NCI-H187 treated with DMSO at 0.1 percent for 48 hours (cell line): ENCODE measurements around the gene NASP.

Experiments
- DNase-seq: peaks from one replicate; lab custom pipeline; 2025; lab: John Stamatoyannopoulos, UW

The NASP gene

DNA sequence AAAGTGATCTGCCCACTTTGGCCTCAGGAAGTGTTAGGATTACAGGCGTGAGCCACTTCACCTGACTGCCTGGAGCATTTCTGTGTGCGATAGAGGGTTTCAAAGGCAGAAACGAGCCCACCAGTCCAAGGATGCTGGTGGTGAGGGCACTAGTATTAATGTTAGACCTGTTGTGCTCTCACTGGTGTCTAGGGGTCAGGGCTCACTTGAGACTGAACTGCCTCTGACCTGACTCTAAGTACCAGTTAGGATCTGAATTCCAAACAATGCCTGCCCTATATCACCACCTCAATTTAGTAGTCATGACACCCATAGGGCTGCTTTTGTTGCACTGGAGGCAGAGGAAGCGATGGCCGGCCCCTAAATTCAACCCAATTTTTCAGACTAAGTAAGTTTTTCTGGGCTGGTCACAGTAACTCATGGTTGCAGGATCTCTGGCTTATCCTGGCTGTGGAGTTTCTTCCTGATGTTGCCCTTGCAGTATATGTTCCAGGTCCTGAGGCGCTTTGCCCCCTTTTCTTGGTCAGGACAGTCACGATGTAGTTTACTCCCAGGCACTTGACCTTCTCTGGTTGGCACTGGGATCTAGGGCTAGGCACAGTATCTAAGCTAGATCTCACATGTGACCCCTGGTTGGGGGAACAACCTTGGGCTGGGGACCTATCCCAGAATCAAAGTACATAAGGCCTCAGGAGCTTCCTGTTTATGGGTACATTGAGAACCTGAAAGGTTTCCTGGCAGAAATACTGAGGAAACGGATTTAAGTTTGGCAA is 35.5 kb downstream of the NASP start:
- no peak for DNase-seq

DNA sequence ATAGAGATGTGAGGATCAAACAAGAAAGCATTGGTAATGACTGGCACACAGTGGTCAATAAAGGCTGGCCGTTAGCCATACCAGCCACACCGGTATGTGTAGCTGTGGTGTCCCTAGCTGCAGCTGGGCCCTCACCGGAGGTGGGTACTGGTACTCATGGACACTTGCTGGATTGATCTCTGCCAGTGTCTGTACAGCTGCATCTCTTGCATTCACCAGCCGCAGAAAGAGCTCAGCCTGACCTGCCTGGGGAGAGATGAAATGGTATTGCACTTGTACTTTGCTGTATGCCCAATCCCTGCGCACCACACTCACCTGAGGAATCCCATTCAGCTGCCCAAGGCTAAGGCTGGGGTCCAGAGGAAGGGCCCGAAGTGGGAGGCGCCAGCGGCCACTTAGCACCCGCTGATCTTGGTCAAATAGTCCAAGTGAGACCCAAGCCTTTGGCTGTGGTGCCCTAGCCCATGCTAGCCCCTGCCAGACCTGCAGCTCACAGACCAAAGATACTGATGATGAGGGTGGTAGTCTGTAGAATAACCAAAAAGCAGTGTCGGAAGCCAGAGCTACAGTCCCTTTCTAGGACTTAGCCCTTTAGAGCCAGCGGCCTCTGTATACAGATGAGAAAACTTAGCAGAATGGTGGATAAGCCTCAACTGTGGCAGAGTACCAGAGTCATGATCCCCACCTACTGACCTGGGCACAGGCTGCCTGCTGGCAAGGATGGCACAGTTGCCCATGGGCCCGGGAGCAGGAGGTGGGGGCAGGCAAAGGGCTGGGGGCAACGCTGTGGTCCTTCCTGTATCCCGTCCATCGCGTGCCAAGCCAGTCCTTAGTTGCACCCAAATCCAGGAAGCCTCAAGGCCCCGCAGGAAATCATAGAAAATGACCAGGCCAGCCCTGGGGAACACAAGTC is 37.0 kb downstream of the NASP start:
- no peak for DNase-seq

DNA sequence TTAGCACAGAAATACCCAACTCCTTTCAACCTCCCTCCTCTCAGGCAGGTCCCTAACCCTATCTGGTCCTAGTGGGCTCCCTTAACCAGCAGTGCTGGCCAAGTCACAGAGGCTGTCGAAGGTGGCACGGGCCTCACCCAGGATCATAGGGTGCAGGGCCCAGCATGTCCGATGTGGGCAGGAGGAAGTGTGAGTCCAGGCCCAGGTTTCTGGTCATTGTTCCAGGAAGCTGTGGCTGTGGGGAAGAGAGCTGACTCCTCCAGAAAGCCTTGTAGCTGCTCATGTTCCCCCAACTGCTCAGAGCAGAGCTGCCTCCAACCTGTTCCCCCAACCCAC is 37.6 kb downstream of the NASP start:
- no peak for DNase-seq

DNA sequence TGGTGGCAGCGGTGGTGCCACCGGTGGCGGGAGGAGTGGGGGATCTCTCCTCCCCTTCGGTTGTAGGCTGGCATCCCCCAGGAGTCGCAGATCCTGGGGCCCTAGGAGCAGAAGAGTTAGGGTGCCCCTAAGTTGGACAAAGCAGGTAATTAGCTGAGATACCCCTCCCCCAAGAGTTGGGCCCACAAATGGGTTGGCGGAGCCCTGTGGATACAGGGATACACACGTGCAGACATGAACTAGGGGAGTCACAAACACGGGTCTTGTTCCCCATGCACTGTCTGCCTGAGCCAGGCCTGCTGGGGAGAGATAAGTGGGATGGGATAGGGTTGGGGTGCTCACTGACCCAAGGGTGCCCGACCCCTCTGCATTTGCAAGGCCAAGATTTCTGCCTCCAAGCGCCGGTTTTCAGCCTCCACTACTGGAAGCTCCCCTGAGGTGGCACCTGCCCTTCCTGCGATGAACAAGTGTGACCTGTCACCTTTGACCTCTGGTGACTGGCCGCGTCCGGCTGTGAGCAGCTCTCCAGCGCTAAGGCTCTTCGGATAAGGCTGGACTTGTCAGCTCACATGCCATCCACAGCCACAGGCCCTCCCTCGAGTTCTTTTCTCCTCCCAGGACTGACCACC is 38.2 kb downstream of the NASP start:
- DNase-seq: no peak

DNA sequence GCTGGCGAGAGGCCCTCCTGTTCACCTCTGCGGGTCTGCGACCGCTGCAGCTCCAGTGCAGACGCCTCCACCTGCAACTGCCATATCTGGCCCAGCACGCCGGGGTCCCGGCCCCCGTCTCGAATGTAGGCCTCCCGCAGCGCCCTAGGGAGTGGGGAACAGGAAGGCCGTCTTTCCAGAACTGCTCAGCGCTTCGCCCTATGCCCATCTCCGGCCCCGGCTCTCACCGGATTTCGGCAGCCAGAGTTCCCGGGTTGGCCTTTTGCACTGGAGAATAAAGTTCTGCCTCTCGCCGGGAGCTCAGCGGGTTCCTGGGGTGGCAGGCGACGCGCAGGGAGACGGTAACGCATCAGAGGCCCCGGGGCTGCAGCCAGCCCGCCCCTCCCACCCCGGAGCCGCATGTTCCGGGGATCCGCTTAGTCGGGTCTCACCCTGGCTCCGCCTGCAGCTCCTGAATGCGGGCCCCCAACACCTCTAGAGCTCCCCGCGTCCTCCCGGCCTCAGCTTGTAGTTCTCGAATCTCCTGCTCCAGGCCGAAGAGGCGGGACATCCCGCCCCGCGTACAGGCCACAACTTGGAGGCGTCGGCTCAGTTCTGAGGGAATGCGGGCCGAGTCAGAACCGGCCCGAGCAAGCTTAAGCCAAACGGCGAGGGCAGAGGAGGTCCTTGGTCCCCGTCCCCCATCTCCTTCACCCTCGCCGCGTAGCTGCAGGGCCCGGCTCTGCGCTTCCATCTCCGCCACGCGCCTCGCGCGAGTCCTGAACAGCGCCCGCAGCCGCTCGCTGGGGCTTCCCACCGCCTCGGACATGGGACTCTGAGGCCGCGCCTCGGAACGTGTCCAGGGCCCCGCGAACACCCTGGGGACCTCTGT is 38.9 kb downstream of the NASP start:
- DNase-seq: no peak

DNA sequence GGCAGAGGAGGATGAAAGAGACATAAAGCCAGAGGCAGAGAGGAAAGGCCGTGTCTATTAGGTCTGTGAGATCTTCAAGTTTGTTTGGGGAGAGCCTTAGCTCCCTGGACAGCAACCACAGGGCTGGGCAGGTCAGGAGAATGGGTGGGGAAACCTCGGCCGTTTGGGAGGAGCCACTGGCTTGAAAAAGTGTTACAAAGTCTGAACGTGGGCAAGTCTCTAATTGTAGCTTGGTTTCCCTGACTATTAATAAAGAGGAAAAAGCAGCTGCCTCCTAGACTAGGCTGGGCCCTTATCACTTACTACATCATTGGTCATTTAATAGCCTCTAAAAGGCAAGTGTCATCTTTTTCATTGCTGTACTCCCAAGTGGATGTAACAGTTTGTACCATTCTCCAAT is 40.1 kb downstream of the NASP start, which contains the start of gene CCDC17:
CCDC17 (minus strand) TSS at position 83 of the 400 bp plus-strand sequence. CDS start 145 bp downstream, outside the sequence.
- DNase-seq: no peak

DNA sequence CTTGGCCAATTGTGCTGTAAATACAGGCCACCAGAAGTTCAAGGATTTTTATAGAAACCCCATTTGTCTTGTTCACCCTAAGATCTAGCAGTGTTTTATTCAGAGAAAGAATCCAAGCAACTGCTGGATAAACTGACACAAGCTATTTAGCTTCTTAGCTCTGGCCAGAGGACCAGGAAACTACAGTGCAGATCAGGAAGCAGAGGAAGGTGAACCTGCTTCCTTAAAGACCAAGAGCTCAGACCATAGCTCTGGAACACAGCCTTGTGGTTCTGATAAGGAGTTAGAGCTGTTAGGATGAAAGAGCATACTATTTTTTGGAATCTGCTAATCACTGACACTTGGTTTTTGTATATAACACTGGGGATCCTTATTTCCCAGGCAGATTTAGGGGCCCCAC is 45.2 kb downstream of the NASP start:
- no peak for DNase-seq

DNA sequence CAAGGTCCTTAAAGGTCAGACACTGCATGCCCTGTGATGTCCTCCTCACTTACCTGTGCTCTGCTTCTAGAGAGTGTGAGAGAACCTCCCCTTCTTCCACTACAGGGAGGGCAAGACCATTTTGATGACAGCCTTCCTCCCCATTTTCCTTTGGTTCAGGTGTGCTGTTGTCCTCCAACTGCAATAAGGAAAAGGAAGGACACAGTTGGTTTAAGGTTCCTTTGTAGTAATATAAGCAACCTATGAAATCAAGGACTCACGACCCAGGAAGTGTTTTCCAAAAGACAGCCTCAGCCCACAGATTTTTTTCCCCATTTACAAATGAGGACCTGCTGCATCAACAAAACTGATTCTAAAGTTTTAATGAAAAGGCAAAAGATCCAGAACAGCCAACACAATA is 46.6 kb downstream of the NASP start:
- DNase-seq: no peak

DNA sequence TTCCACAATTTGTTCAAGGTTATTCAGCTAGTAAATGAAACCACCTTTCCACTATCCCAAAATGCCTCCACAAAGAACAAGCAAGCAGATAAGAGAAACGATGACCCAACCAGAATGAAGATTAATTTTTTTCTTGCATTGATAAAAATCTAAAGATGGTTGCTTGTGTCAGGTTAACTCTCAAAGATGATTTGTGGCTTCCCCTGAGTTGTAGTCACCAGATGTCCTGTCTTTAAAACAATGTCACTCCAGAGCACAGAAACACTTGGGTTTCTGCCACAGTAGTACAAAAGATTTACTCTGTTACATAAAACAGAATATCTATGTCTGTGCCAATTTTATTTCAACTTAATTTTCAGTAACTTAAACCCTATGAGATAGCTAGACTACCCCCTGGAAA is 51.4 kb downstream of the NASP start:
- no peak for DNase-seq

DNA sequence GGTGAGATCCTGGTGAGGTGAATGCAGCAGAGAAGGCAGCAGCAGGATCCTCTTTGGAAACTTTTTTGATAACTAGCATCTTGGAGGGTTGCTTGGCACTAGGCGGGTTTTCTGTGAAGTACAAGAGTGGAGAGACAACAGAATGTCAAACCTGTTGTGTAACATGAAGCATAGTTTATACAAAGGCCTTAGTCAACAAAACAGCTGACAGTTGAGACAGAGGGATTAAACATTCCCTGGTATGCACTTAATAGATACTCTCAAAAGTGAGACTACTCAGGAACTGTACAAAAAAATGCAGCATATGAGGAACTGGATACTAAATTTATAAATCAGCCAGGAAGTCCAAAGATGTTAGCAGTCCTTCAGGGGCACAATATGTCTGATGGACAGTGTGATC is 56.5 kb downstream of the NASP start:
- no peak for DNase-seq

DNA sequence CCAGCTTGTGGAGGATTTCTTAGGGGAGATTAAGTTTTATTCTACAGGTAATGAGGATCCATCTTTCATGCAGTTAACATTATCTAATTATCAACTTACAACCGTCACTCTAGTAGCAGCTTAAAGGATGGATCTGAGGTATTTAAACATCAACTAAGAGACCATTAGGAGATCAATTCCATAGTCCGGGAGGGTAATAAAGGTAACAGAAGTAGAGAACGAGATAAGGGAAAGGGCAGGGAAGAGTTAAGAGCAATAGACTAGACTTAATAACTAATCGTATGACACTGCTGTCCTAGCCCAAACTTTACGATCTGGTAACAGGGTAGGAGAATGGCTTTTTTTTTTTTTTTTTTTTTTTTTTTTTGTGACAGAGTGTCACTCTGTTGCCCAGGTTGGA is 59.5 kb downstream of the NASP start:
- DNase-seq: no peak

DNA sequence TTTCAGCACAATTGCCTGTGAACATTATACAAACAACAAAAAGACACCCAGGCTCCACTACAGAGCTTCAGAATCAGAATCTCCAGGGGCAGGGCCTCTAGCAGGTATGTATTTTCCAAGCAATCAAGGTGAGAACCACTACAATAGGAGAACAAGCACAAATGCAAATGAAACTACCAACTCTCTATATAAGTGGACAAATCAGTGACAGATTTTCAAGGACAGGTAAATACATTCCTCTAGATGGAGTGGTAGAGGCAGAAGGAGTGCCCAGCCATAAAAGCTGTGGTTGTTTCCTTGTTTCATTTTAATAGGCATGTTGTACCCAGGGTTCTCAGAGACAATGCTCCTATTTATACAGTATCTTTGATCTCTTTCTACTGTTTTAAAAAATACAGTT is 60.1 kb downstream of the NASP start:
- DNase-seq: no peak

DNA sequence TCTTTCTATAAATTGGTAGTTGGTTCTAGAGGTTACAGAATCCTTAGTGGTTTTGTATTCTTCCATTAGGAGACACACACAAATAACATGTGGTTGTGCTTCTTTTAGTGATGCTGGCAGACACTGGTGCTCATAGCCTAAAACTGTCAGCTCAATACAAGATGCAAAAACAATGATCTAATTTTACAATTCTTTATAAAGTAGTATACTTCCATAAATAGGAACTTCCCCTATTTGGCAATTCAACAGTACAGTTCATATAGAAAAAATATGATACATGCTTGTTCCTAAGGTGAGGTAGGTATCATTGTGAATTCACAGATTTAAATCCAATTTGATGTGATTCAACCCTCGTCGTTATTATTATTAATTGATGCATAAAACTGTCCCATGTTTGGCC is 60.8 kb downstream of the NASP start:
- no peak for DNase-seq

DNA sequence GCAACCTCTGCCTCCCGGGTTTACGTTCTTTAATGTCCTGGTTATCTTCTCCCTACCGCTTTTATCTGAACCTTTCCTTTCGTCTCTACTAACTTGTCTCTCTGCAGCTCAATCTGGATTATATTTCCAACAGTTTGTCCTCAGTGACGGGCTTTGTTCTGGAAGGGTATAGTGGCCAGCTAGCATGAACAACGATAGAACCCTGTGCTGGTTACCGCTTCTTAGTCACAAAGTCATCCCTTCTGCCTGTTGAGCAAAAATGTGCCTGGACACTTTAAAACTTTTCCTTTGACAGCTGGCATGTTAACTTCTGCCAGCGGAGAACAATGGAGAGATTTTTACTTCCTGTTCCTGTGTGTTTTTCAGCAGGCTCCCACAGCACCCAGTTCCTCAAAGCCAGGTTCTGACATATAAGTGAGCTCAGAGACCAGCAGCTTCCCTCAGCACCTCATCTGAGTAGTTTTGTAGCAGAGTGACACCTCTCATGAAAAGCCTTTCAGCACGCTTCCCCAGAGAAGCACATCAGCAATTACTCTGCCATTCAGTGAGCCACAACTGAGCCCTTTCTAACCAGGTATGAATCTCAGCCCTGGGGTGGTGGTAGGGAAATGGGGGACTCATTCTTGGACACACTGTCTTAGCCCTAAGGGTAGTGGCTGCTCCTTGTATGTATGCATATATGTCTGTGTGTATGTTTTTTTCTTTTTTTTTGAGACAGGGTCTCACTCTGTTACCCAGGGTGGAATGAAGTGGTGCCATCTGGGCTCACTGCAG is 63.6 kb downstream of the NASP start:
- DNase-seq: no peak

DNA sequence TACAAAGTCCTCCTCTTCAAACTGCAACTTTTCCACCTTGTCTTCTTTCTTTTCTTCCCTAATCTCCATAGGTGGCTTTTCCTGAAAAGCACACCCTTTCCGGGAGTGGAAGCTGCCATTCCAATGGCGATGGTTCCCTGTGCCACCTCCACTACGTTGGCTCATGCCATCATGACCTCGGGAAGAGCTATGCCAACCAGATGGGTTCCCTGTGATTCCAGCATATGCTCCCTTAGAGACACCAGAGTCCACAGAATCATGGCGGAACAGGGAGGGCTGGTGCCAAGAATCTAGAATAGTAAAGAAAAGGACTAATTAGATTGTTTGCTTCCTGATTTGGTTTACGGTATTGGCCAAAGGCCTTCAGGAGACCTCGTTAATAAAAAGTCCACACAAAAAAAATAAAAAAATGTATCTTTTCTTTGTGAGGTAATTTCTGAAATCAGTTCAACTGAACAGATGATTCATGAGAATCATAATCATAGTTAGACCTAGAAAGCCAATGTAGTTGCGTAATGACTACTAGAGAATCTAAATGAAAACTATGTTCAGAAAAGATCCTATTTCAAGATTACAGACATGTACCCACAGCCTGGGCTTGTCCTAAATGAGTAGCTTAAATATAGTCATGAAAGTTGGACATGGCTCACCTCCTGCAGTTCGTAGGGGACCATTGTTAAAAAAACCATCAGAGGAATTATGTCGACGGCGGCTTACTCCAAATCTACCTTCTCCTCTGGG is 70.9 kb downstream of the NASP start:
- no peak for DNase-seq

DNA sequence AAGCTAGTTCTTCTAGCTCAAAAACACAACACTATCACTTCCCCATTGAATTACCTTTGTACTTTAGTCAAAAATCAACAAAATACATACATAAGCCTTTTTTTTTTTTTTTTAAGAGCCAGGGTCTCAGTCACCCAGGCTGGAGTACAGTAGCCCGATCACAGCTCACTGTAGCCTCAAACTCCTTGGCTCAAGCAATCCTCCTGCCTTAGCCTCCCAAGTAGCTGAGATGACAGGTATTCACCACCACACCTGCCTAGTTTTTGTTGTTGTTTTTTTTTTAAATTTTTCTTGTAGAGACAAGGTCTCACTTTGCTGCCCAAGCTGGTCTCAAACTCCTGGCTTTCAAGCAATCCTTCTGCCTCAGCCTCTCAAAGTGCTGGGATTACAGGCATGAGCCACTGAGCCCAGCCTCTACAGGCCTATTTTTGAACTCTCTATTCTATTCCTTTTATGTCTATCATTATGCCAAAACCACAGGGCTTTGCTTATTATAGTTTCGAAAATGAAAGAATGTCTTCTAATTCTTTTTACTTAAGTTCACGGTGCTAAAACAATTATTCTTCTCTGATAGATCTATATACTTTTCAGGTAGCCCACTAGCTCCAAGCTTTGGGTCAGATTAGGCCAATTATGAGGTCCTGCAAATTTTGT is 72.9 kb downstream of the NASP start:
- no peak for DNase-seq

DNA sequence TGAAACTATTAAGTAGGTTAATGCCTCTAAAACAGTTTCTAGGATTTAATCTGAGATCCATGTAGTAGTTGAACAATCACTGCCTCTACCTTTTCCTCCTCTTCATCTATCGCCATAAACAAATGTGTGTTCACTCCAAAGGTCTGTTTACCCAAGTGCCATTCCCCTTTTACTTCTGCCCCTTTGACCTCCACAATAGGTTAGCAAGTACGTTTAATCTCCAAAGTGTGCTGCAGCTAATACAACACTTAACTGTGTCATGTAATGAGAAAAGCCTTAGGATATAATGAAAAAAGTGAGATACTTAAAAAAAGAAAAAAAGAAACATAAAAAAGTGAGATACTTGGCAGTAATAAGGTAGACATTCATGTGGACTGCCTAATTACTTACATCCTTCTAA is 74.3 kb downstream of the NASP start:
- no peak for DNase-seq

DNA sequence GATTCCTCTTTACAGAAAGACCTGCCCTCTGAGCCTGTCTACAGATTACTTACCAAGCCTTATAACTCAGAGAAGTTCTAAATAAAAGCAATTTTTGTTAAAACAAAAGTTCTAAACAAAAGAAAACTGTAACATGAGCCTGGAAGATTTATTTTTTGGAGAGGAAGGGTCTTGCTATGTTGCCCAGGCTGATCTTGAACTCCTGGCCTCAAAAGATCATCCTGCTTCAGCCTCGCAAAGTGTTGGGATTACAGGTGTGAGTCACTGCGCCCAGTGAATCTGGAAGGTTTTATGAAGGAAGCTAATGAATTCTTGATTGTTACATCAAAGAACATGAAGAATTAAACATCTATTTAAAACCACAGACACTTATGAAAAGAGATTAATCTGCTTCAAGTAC is 75.4 kb downstream of the NASP start:
- DNase-seq: no peak

DNA sequence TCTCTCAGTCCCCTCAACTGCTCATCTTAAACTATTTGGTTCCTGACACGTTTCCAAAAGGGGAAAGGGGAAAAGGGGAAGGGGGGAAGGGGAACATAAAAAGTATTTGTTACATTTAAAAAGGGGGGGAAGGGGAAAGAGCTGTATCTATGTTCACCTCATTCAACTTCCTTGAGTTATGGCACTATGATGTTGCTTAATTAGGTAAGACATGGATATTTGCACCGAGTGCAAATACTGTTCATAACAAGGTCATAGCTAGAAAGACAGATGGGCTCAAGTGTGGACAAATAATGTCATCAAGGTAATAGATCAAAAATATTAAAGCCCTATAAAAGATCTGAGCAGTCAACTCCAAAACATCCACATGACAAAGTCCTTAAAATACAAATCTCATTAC is 76.5 kb downstream of the NASP start:
- DNase-seq: no peak

DNA sequence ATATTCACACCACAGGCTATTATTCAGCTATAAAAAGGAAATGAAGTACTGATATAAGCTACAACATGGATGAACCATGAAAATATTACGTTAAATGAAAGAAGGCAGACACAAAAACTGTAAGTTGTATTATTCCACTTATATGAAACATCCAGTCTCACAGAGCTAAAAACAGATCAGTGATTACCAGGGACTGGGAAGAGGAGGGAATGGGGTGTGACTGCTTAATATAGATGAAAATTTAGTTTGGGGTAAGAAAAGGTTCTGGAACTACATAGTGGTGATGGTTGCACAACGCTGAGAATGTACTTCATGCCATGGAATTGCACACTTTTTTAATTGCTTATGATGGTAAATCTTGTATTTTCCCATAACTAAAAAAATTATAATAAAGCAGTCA is 83.0 kb downstream of the NASP start:
- no peak for DNase-seq
